ENCODE data around the gene PLPPR5. TPM values are rescaled to one million over a fixed set of nuclear protein-coding genes. Genes with fewer than 3 reads are reported as not detected.

Gene PLPPR5
- total RNA-seq, 2 experiments from 2014 or later = not detected

- Mint-ChIP-seq H3K9me3 (no peaks in the 10 kb centered on the region), H3K36me3 (no peaks in the 10 kb centered on the region), H3K27ac (no peak overlapping the region), H3K4me1 (ENCODE audit: low read depth) (no peaks in the 10 kb centered on the region), H3K4me3 (no peak overlapping the region), H3K27me3 (peaks cover 2% of the 10 kb centered on the region)
- intact Hi-C loops (cut with micrococcal nuclease) = no loop called here
- DNase-seq = no peak
- ChIA-PET CTCF (interaction anchor here (0.7 kb wide), 1 partner anchor 20 kb away, joined by 3 read pairs; no protein-coding TSS in a partner anchor), POLR2A (no interaction called here)
Measured at GRCh38 chr1:98926597-98926996, 78.1 kb downstream of the PLPPR5 start.

GRCh38 chr1:98924977-98925376, 79.7 kb downstream of the PLPPR5 start:
- H3K4me1 Mint-ChIP-seq (ENCODE audit: low read depth) = peaks cover under 1% of the 10 kb centered on the region
- H3K4me3 Mint-ChIP-seq = no peak overlapping the region
- POLR2A ChIA-PET = no interaction called here
- no peaks in the 10 kb centered on the region for H3K36me3 Mint-ChIP-seq
- H3K27me3 Mint-ChIP-seq = no peaks in the 10 kb centered on the region
- no peaks in the 10 kb centered on the region for H3K9me3 Mint-ChIP-seq
- DNase-seq = no peak
- intact Hi-C loops (cut with micrococcal nuclease) = no loop called here
- CTCF ChIA-PET = no interaction called here
- no peak overlapping the region for H3K27ac Mint-ChIP-seq

GRCh38 chr1:98923667-98924066, 81.0 kb downstream of the PLPPR5 start:
- ChIA-PET POLR2A (no interaction called here), CTCF (no interaction called here)
- Mint-ChIP-seq H3K27me3 (no peaks in the 10 kb centered on the region), H3K27ac (no peak overlapping the region), H3K9me3 (no peaks in the 10 kb centered on the region), H3K4me3 (no peak overlapping the region), H3K36me3 (no peaks in the 10 kb centered on the region), H3K4me1 (ENCODE audit: low read depth) (peaks cover 2% of the 10 kb centered on the region)
- intact Hi-C loops (cut with micrococcal nuclease) = loop anchor here (1.0 to 2.0 kb wide), 2 partner anchors 42 to 53 kb away; no protein-coding TSS in a partner anchor
- no peak for DNase-seq

- Mint-ChIP-seq H3K36me3 (no peaks in the 10 kb centered on the region), H3K4me1 (ENCODE audit: low read depth) (peaks cover 2% of the 10 kb centered on the region), H3K4me3 (no peak overlapping the region), H3K27ac (no peak overlapping the region), H3K9me3 (no peaks in the 10 kb centered on the region), H3K27me3 (no peaks in the 10 kb centered on the region)
- intact Hi-C loops (cut with micrococcal nuclease) = loop anchor here (2.0 kb wide), 1 partner anchor 51 kb away; no protein-coding TSS in a partner anchor
- no peak for DNase-seq
- ChIA-PET CTCF (no interaction called here), POLR2A (no interaction called here)
Measured at GRCh38 chr1:98921817-98922216, 82.8 kb downstream of the PLPPR5 start.

GRCh38 chr1:98920441-98921110, 84.1 kb downstream of the PLPPR5 start:
- Mint-ChIP-seq H3K9me3 (no peaks in the 10 kb centered on the region), H3K27me3 (no peaks in the 10 kb centered on the region), H3K4me3 (no peak overlapping the region), H3K4me1 (ENCODE audit: low read depth) (peaks cover 2% of the 10 kb centered on the region), H3K36me3 (no peaks in the 10 kb centered on the region), H3K27ac (no peak overlapping the region)
- intact Hi-C loops (cut with micrococcal nuclease) = no loop called here
- POLR2A ChIA-PET = no interaction called here
- no peak for DNase-seq
- CTCF ChIA-PET = no interaction called here

GRCh38 chr1:98919652-98920051, 85.0 kb downstream of the PLPPR5 start:
- Mint-ChIP-seq H3K4me3 (no peak overlapping the region), H3K27me3 (no peaks in the 10 kb centered on the region), H3K27ac (no peak overlapping the region), H3K36me3 (no peaks in the 10 kb centered on the region), H3K4me1 (ENCODE audit: low read depth) (peaks cover 2% of the 10 kb centered on the region), H3K9me3 (no peaks in the 10 kb centered on the region)
- POLR2A ChIA-PET = no interaction called here
- CTCF ChIA-PET = no interaction called here
- no peak for DNase-seq
- intact Hi-C loops (cut with micrococcal nuclease) = no loop called here

GRCh38 chr1:98919211-98919610, 85.5 kb downstream of the PLPPR5 start:
- Mint-ChIP-seq H3K9me3 (no peaks in the 10 kb centered on the region), H3K27me3 (no peaks in the 10 kb centered on the region), H3K4me1 (ENCODE audit: low read depth) (peaks cover 2% of the 10 kb centered on the region), H3K36me3 (no peaks in the 10 kb centered on the region), H3K4me3 (no peak overlapping the region), H3K27ac (no peak overlapping the region)
- DNase-seq = no peak
- intact Hi-C loops (cut with micrococcal nuclease) = no loop called here
- ChIA-PET POLR2A (no interaction called here), CTCF (no interaction called here)

GRCh38 chr1:98914547-98914946, 90.1 kb downstream of the PLPPR5 start:
- Mint-ChIP-seq H3K36me3 (no peaks in the 10 kb centered on the region), H3K27me3 (no peaks in the 10 kb centered on the region), H3K9me3 (peaks cover 2% of the 10 kb centered on the region), H3K4me1 (ENCODE audit: low read depth) (no peaks in the 10 kb centered on the region), H3K27ac (no peak overlapping the region), H3K4me3 (no peak overlapping the region)
- intact Hi-C loops (cut with micrococcal nuclease) = no loop called here
- ChIA-PET CTCF (no interaction called here), POLR2A (no interaction called here)
- DNase-seq = no peak

DNA sequence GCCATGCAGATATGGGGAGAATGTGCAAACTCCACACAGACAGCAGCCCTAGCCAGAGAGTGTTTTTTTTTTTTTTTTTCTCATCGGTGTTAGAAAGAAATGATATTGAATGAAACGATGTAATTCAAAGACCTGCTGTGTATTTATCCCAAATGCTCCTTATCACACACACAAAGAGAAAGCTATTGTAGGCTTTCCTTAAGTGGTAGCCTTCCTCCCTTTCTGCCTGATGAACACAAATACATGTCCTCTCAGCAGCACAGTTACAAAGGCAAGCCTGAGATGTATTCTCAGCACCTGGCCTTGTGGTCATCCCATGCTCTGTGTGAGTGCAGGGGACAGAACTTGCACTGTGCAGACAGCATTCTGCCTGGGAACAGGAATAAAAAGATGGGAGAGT, 93.8 kb downstream of the PLPPR5 start:
- intact Hi-C loops (cut with micrococcal nuclease) = no loop called here
- no peaks in the 10 kb centered on the region for H3K4me1 Mint-ChIP-seq (ENCODE audit: low read depth)
- ChIA-PET POLR2A (no interaction called here), CTCF (no interaction called here)
- H3K9me3 Mint-ChIP-seq = peaks cover 2% of the 10 kb centered on the region
- no peaks in the 10 kb centered on the region for H3K27me3 Mint-ChIP-seq
- H3K36me3 Mint-ChIP-seq = no peaks in the 10 kb centered on the region
- no peak overlapping the region for H3K4me3 Mint-ChIP-seq
- no peak for DNase-seq
- H3K27ac Mint-ChIP-seq = no peak overlapping the region

- Mint-ChIP-seq H3K9me3 (peaks cover 2% of the 10 kb centered on the region), H3K27ac (no peak overlapping the region), H3K4me1 (ENCODE audit: low read depth) (no peaks in the 10 kb centered on the region), H3K36me3 (no peaks in the 10 kb centered on the region), H3K4me3 (no peak overlapping the region), H3K27me3 (no peaks in the 10 kb centered on the region)
- intact Hi-C loops (cut with micrococcal nuclease) = no loop called here
- ChIA-PET CTCF (interaction anchor here (0.6 kb wide), 1 partner anchor 1349 kb away, joined by 3 read pairs; no protein-coding TSS in a partner anchor), POLR2A (no interaction called here)
- DNase-seq = no peak
Measured at GRCh38 chr1:98908980-98909379, 95.7 kb downstream of the PLPPR5 start.

- ChIA-PET CTCF (interaction anchor here (0.7 kb wide), 1 partner anchor 163 kb away, joined by 4 read pairs; no protein-coding TSS in a partner anchor), POLR2A (interaction anchor here (0.6 kb wide), 1 partner anchor 311 kb away, joined by 4 read pairs; no protein-coding TSS in a partner anchor)
- Mint-ChIP-seq H3K4me1 (ENCODE audit: low read depth) (no peaks in the 10 kb centered on the region), H3K27ac (no peak overlapping the region), H3K27me3 (no peaks in the 10 kb centered on the region), H3K4me3 (no peak overlapping the region), H3K36me3 (no peaks in the 10 kb centered on the region), H3K9me3 (peaks cover 2% of the 10 kb centered on the region)
- DNase-seq = no peak
- intact Hi-C loops (cut with micrococcal nuclease) = no loop called here
Measured at GRCh38 chr1:98906809-98907208, 97.9 kb downstream of the PLPPR5 start.

- POLR2A ChIA-PET = interaction anchor here (0.6 kb wide), 1 partner anchor 311 kb away, joined by 4 read pairs; no protein-coding TSS in a partner anchor
- no peaks in the 10 kb centered on the region for H3K9me3 Mint-ChIP-seq
- H3K27me3 Mint-ChIP-seq = no peaks in the 10 kb centered on the region
- H3K36me3 Mint-ChIP-seq = no peaks in the 10 kb centered on the region
- intact Hi-C loops (cut with micrococcal nuclease) = no loop called here
- CTCF ChIA-PET = interaction anchor here (0.7 kb wide), 1 partner anchor 164 kb away, joined by 4 read pairs; no protein-coding TSS in a partner anchor
- no peaks in the 10 kb centered on the region for H3K4me1 Mint-ChIP-seq (ENCODE audit: low read depth)
- DNase-seq = no peak
- no peak overlapping the region for H3K4me3 Mint-ChIP-seq
- H3K27ac Mint-ChIP-seq = no peak overlapping the region
Measured at GRCh38 chr1:98906361-98906760, 98.3 kb downstream of the PLPPR5 start.

- no peak overlapping the region for H3K4me3 Mint-ChIP-seq
- H3K4me1 Mint-ChIP-seq (ENCODE audit: low read depth) = no peaks in the 10 kb centered on the region
- no peaks in the 10 kb centered on the region for H3K27me3 Mint-ChIP-seq
- no peak overlapping the region for H3K27ac Mint-ChIP-seq
- H3K36me3 Mint-ChIP-seq = no peaks in the 10 kb centered on the region
- H3K9me3 Mint-ChIP-seq = no peaks in the 10 kb centered on the region
- POLR2A ChIA-PET = no interaction called here
- intact Hi-C loops (cut with micrococcal nuclease) = no loop called here
- CTCF ChIA-PET = no interaction called here
- no peak for DNase-seq
Measured at GRCh38 chr1:98904684-98905083, 100.0 kb downstream of the PLPPR5 start.

All from activated CD4-positive, alpha-beta memory T cell treated with anti-CD3 and anti-CD28 coated beads for 36 hours (primary cell).